ENCODE data around the gene B3GNT7. TPM values are rescaled to one million over a fixed set of nuclear protein-coding genes. Genes with fewer than 3 reads are reported as not detected.

B3GNT7 gene
- total RNA-seq, 4 donors from 2014 or later = 1.2 to 2.6 (median 1.8) TPM

GRCh38 chr2:231384109-231384435 is 11.4 kb upstream of the B3GNT7 start:
- intact Hi-C loops (cut with DNase I; ENCODE audit: low total_unique reads) = no loop called here
- no peak for DNase-seq (ENCODE audit: low spot score in 2 of 2)
- H3K4me3 ChIP-seq (ENCODE audit: low read depth, poor library complexity, severe bottlenecking) = no peak overlapping the region
- TF ChIP-seq POLR2A (IDR thresholded peaks at IDR 0.05) = no peak
- TF ChIP-seq CTCF (IDR thresholded peaks at IDR 0.05) = no peak
- 90% methylated on average over 2 of the region's 2 CpGs for WGBS, 2 donors

GRCh38 chr2:231384970-231385369 is 10.5 kb upstream of the B3GNT7 start:
- H3K4me3 ChIP-seq (ENCODE audit: low read depth, poor library complexity, severe bottlenecking) = no peak overlapping the region
- intact Hi-C loops (cut with DNase I; ENCODE audit: low total_unique reads) = no loop called here
- DNase-seq (ENCODE audit: low spot score in 2 of 2) = no peak
- TF ChIP-seq POLR2A (IDR thresholded peaks at IDR 0.05) = no peak
- no peak for TF ChIP-seq CTCF (IDR thresholded peaks at IDR 0.05)
- 90 to 97% methylated on average over 2 of the region's 2 CpGs for WGBS, 2 donors

GRCh38 chr2:231385429-231385828 is 10.1 kb upstream of the B3GNT7 start:
- no peak for DNase-seq (ENCODE audit: low spot score in 2 of 2)

GRCh38 chr2:231386446-231386845 is 9.1 kb upstream of the B3GNT7 start:
- no peak for DNase-seq (ENCODE audit: low spot score in 2 of 2)
- H3K4me3 ChIP-seq (ENCODE audit: low read depth, poor library complexity, severe bottlenecking) = no peak overlapping the region
- no peak for TF ChIP-seq CTCF (IDR thresholded peaks at IDR 0.05)
- TF ChIP-seq POLR2A (IDR thresholded peaks at IDR 0.05) = no peak
- intact Hi-C loops (cut with DNase I; ENCODE audit: low total_unique reads) = no loop called here
- 67 to 86% methylated on average over 3 of the region's 3 CpGs for WGBS, 2 donors

More at GRCh38 chr2:231385429-231385828, 10.1 kb upstream of the B3GNT7 start:
- no peak for TF ChIP-seq CTCF (IDR thresholded peaks at IDR 0.05)
- no peak for TF ChIP-seq POLR2A (IDR thresholded peaks at IDR 0.05)
- H3K4me3 ChIP-seq (ENCODE audit: low read depth, poor library complexity, severe bottlenecking) = no peak overlapping the region
- intact Hi-C loops (cut with DNase I; ENCODE audit: low total_unique reads) = no loop called here
- WGBS, 2 donors = 89 to 90% methylated on average over 5 of the region's 5 CpGs

- no peak for DNase-seq (ENCODE audit: low spot score in 2 of 2)
- 72 to 73% methylated on average over 26 of the region's 26 CpGs for WGBS, 2 donors
- TF ChIP-seq CTCF (IDR thresholded peaks at IDR 0.05) = no peak
- no peak for TF ChIP-seq POLR2A (IDR thresholded peaks at IDR 0.05)
Observed at GRCh38 chr2:231387904-231388724, 7.4 kb upstream of the B3GNT7 start.

More at GRCh38 chr2:231387904-231388724, 7.4 kb upstream of the B3GNT7 start:
- no peak overlapping the region for H3K4me3 ChIP-seq (ENCODE audit: low read depth, poor library complexity, severe bottlenecking)
- intact Hi-C loops (cut with DNase I; ENCODE audit: low total_unique reads) = no loop called here

All from lower leg skin (tissue), 4 donors.